RWPE2 (cell line): ENCODE measurements around the gene EEFSEC.

Source experiments
- ATAC-seq: fragments of 200-7000 bp; cut with Tn5 transposase; 3 replicates; pipeline ENCODE4 v1.9.1; 2021; ENCODE audit warnings: low read depth
- DNase-seq: peaks from one replicate; pipeline ENCODE4 v3.0.0-alpha.2; 2020; ENCODE audit warnings: low spot score
- H3K27ac ChIP-seq: fragments of 450-650 bp; 2 replicates; pipeline ENCODE4 v1.5.1; 2017; ENCODE audit warnings: mild to moderate bottlenecking; ENCODE audit not compliant: poor library complexity, severe bottlenecking
- H3K27me3 ChIP-seq: fragments of 250-450 bp; sonication (Bioruptor Pico); 2 replicates; pipeline ENCODE4 v1.5.1; 2021; ENCODE audit warnings: mild to moderate bottlenecking, moderate library complexity; ENCODE audit not compliant: insufficient read depth, poor library complexity, severe bottlenecking
- H3K36me3 ChIP-seq: fragments of 250-450 bp; sonication (Bioruptor Pico); 2 replicates; pipeline ENCODE4 v1.5.1; 2020; ENCODE audit warnings: low read depth, mild to moderate bottlenecking, moderate library complexity
- H3K4me1 ChIP-seq: fragments of 250-450 bp; sonication (Bioruptor Pico); 2 replicates; pipeline ENCODE4 v1.5.1; 2021; ENCODE audit warnings: mild to moderate bottlenecking, moderate library complexity; ENCODE audit not compliant: insufficient read depth, poor library complexity, severe bottlenecking
- H3K4me3 ChIP-seq: fragments of 250-450 bp; sonication (Bioruptor Pico); 2 replicates; pipeline ENCODE4 v1.5.1; 2021; ENCODE audit warnings: mild to moderate bottlenecking, moderate library complexity; ENCODE audit not compliant: severe bottlenecking
- H3K9me3 ChIP-seq: fragments of 250-450 bp; sonication (Bioruptor Pico); 2 replicates; pipeline ENCODE4 v1.5.1; 2021; ENCODE audit warnings: mild to moderate bottlenecking, moderate library complexity; ENCODE audit not compliant: severe bottlenecking
- CTCF ChIP-seq: fragments of 450-650 bp; IDR thresholded peaks from one replicate; pipeline ENCODE4 v1.5.1; 2017; ENCODE audit warnings: mild to moderate bottlenecking, moderate library complexity; ENCODE audit not compliant: poor library complexity, severe bottlenecking

The EEFSEC gene

DNA sequence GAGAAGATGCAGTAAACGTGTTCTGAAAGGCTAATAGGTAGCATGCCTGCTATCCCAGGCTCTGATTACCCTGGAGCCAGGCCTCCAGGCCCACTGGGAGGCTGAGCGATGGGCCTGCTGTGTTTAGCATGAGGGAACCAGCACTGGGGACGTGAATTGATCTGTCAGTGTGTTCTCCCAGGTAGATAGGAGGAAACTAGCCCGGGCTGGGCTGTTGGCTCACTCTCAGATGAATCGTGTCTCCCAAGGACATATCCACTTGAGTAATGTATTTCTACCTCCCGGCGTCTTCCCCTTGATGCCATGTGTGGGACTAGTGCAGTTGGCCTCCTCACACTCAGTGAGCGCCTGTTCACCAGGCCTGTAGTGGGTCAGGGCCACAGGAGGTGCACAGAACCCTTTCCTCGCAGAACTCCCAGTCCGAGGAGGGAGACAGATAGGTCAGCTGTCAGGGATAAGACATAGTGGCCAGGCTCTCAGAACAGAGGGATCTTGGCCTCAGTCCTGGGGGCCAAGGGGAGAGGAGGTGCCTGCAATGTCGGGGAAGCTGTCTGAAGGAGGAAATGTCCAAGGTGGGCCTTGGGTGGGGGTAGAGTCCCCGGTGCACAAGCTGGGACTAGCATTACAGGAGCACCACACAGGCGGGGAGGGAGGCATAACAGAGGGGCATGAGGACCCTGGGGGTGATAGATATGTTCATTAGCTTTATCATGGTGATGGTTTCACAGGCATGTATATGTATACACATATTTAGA lies 201.7 kb downstream of the EEFSEC start:
- no peak overlapping the region for H3K4me3 ChIP-seq
- H3K27ac ChIP-seq: no peak overlapping the region
- no peak for ATAC-seq
- H3K27me3 ChIP-seq: no peaks in the 10 kb centered on the region
- no peak for DNase-seq
- no peaks in the 10 kb centered on the region for H3K4me1 ChIP-seq
- H3K36me3 ChIP-seq: no peaks in the 10 kb centered on the region
- no peak for TF ChIP-seq CTCF
- H3K9me3 ChIP-seq: no peaks in the 10 kb centered on the region

GRCh38 chr3:128355543-128355919 lies 202.2 kb downstream of the EEFSEC start:
- Histone ChIP-seq H3K27ac (no peak overlapping the region), H3K4me3 (no peak overlapping the region), H3K27me3 (no peaks in the 10 kb centered on the region), H3K4me1 (no peaks in the 10 kb centered on the region), H3K36me3 (no peaks in the 10 kb centered on the region), H3K9me3 (no peaks in the 10 kb centered on the region)
- ATAC-seq (no peak), DNase-seq (no peak)
- TF ChIP-seq CTCF: no peak

GRCh38 chr3:128356822-128357221 lies 203.5 kb downstream of the EEFSEC start:
- Histone ChIP-seq H3K9me3 (no peaks in the 10 kb centered on the region), H3K27ac (no peak overlapping the region), H3K4me3 (no peak overlapping the region), H3K36me3 (no peaks in the 10 kb centered on the region), H3K4me1 (no peaks in the 10 kb centered on the region), H3K27me3 (no peaks in the 10 kb centered on the region)
- DNase-seq (no peak), ATAC-seq (no peak)
- no peak for TF ChIP-seq CTCF

- Histone ChIP-seq H3K27ac (no peak overlapping the region), H3K36me3 (no peaks in the 10 kb centered on the region), H3K4me1 (no peaks in the 10 kb centered on the region), H3K9me3 (no peaks in the 10 kb centered on the region), H3K27me3 (no peaks in the 10 kb centered on the region), H3K4me3 (no peak overlapping the region)
- DNase-seq (no peak), ATAC-seq (no peak)
- no peak for TF ChIP-seq CTCF
These were observed 204.3 kb downstream of the EEFSEC start for GRCh38 chr3:128357538-128357937.

- Histone ChIP-seq H3K4me1 (no peaks in the 10 kb centered on the region), H3K36me3 (no peaks in the 10 kb centered on the region), H3K9me3 (no peaks in the 10 kb centered on the region), H3K27me3 (no peaks in the 10 kb centered on the region), H3K27ac (no peak overlapping the region), H3K4me3 (no peak overlapping the region)
- no peak for DNase-seq
- no peak for TF ChIP-seq CTCF
- ATAC-seq: no peak
These were observed 205.0 kb downstream of the EEFSEC start for GRCh38 chr3:128358156-128358895.
